MM.1S (cell line): Measurements from ENCODE around the gene C16orf54.
"Not testable (repeated sequence)": the region's sequence is repeated elsewhere in the genome, so short reads cannot be mapped to it uniquely, and the experiment has no call there.

Experiments used
- DNase-seq: peaks from one replicate; pipeline ENCODE4 v3.0.0-alpha.2; 2015
- H2AFZ ChIP-seq: fragments of 300-600 bp; sonication (generic); 2 replicates; pipeline ENCODE4 v1.6.0; 2016; ENCODE audit warnings: antibody characterized with exemption, low read length
- H3F3A ChIP-seq: fragments of 300-600 bp; sonication (generic); 2 replicates; pipeline ENCODE4 v1.6.1; 2016; ENCODE audit warnings: mild to moderate bottlenecking, antibody characterized with exemption, low read length, moderate library complexity, mixed read lengths; ENCODE audit not compliant: insufficient read depth
- H3K27ac ChIP-seq: fragments of 300-600 bp; sonication (generic); 2 replicates; pipeline ENCODE4 v1.5.1; 2016; ENCODE audit warnings: mild to moderate bottlenecking, low read length
- H3K27me3 ChIP-seq: fragments of 300-600 bp; sonication (generic); replicated peaks from 2 replicates; pipeline ENCODE4 v1.6.0; 2016; ENCODE audit warnings: low read length; ENCODE audit not compliant: insufficient read depth
- H3K36me3 ChIP-seq: fragments of 300-600 bp; sonication (generic); replicated peaks from 2 replicates; pipeline ENCODE4 v1.6.1; 2016; ENCODE audit warnings: mild to moderate bottlenecking, low read length, mixed read lengths; ENCODE audit not compliant: insufficient read depth
- H3K4me1 ChIP-seq: fragments of 300-600 bp; sonication (generic); 2 replicates; pipeline ENCODE4 v1.6.1; 2016; ENCODE audit warnings: low read length, mixed read lengths
- H3K4me2 ChIP-seq: fragments of 300-600 bp; sonication (generic); 2 replicates; pipeline ENCODE4 v1.6.0; 2016; ENCODE audit warnings: low read depth, low read length
- H3K4me3 ChIP-seq: fragments of 300-600 bp; sonication (generic); 2 replicates; pipeline ENCODE4 v1.5.1; 2016; ENCODE audit warnings: low read length, mixed read lengths
- H3K79me2 ChIP-seq: fragments of 300-600 bp; sonication (generic); 2 replicates; pipeline ENCODE4 v1.6.1; 2016; ENCODE audit warnings: mixed run types, low read length, mixed read lengths
- H3K9ac ChIP-seq: fragments of 300-600 bp; sonication (generic); 2 replicates; pipeline ENCODE4 v1.6.1; 2016; ENCODE audit warnings: low read length, mixed read lengths
- H3K9me2 ChIP-seq: fragments of 300-600 bp; sonication (generic); replicated peaks from 2 replicates; pipeline ENCODE4 v1.6.1; 2016; ENCODE audit warnings: mild to moderate bottlenecking, low read length, mixed read lengths; ENCODE audit not compliant: insufficient read depth
- H3K9me3 ChIP-seq: fragments of 300-600 bp; sonication (generic); replicated peaks from 2 replicates; pipeline ENCODE4 v1.6.1; 2016; ENCODE audit warnings: mild to moderate bottlenecking, low read length, mixed read lengths; ENCODE audit not compliant: insufficient read depth
- H4K20me1 ChIP-seq: fragments of 300-600 bp; sonication (generic); 2 replicates; pipeline ENCODE4 v1.6.1; 2016; ENCODE audit warnings: mild to moderate bottlenecking, low read length, moderate library complexity, mixed read lengths; ENCODE audit not compliant: insufficient read depth
- CTCF ChIP-seq: fragments of 300-600 bp; sonication (generic); IDR thresholded peaks from 2 replicates; pipeline ENCODE4 v1.5.1; 2016; ENCODE audit warnings: antibody characterized with exemption, low read length, mixed read lengths
- EZH2 ChIP-seq: fragments of 300-600 bp; sonication (generic); optimal IDR thresholded peaks from 2 replicates; pipeline ENCODE3; 2017; ENCODE audit warnings: low read depth, mild to moderate bottlenecking, antibody characterized with exemption, low read length, mixed read lengths
- EZH2phosphoT487 ChIP-seq: fragments of 300-600 bp; sonication (generic); IDR thresholded peaks from 2 replicates; pipeline ENCODE4 v1.6.1; 2018; ENCODE audit warnings: antibody characterized with exemption, low read length

The C16orf54 gene

GRCh38 chr16:29736112-29736511 lies 9.7 kb downstream of the C16orf54 start:
- Histone ChIP-seq H2AFZ (no peak overlapping the region), H3K4me1 (peaks cover 31% of the 10 kb centered on the region), H3K4me3 (no peak overlapping the region), H3F3A (peaks cover 31% of the 10 kb centered on the region), H3K27me3 (no peaks in the 10 kb centered on the region), H3K4me2 (no peak overlapping the region), H3K79me2 (no peaks in the 10 kb centered on the region), H3K36me3 (no peaks in the 10 kb centered on the region), H3K9me3 (no peaks in the 10 kb centered on the region), H3K9me2 (no peaks in the 10 kb centered on the region), H3K27ac (no peak overlapping the region), H4K20me1 (no peaks in the 10 kb centered on the region), H3K9ac (no peak overlapping the region)
- no peak for TF ChIP-seq EZH2phosphoT487
- no peak for TF ChIP-seq CTCF
- TF ChIP-seq EZH2, result no peak
- DNase-seq, result no peak

- H3K9me3 ChIP-seq, result no peaks in the 10 kb centered on the region
- no peaks in the 10 kb centered on the region for H3K9me2 ChIP-seq
- H3K27ac ChIP-seq, result no peak overlapping the region
- H3K4me3 ChIP-seq, result no peak overlapping the region
- H3K4me2 ChIP-seq, result no peak overlapping the region
- DNase-seq, result no peak
- no peak for TF ChIP-seq EZH2phosphoT487
- TF ChIP-seq CTCF, result no peak
- TF ChIP-seq EZH2, result no peak
- H3K27me3 ChIP-seq, result no peaks in the 10 kb centered on the region
- H2AFZ ChIP-seq, result no peak overlapping the region
- peaks cover 32% of the 10 kb centered on the region for H3K4me1 ChIP-seq
- no peaks in the 10 kb centered on the region for H3K36me3 ChIP-seq
- H4K20me1 ChIP-seq, result no peaks in the 10 kb centered on the region
- peaks cover 40% of the 10 kb centered on the region for H3F3A ChIP-seq
- H3K9ac ChIP-seq, result no peak overlapping the region
- no peaks in the 10 kb centered on the region for H3K79me2 ChIP-seq
These were observed 11.0 kb downstream of the C16orf54 start for GRCh38 chr16:29734786-29735185.

- not testable (repeated sequence) for H2AFZ ChIP-seq, H3K9me3 ChIP-seq, H4K20me1 ChIP-seq, H3K79me2 ChIP-seq, H3K36me3 ChIP-seq, H3K27me3 ChIP-seq, H3K9me2 ChIP-seq
- peak; percentile 95 for DNase-seq
- Histone ChIP-seq H3K4me1 (peaks cover 13% of the 10 kb centered on the region), H3K27ac (peak overlapping the region; percentile 97), H3K4me2 (peak overlapping the region; percentile 87; the same call in 1 of the 2 replicates), H3F3A (peaks cover 30% of the 10 kb centered on the region), H3K4me3 (peak overlapping the region; percentile 59; the same call in 1 of the 2 replicates), H3K9ac (peak overlapping the region; percentile 73)
These were observed 13.8 kb downstream of the C16orf54 start for GRCh38 chr16:29731768-29732601.

- H3K27me3 ChIP-seq, result no peaks in the 10 kb centered on the region
- H3K4me2 ChIP-seq, result peak overlapping the region; percentile 87
- H3K27ac ChIP-seq, result peak overlapping the region; percentile 97
- H3K9me3 ChIP-seq, result no peaks in the 10 kb centered on the region
- peaks cover 30% of the 10 kb centered on the region for H3F3A ChIP-seq
- peak overlapping the region; percentile 59 for H3K4me3 ChIP-seq
- no peaks in the 10 kb centered on the region for H3K36me3 ChIP-seq
- H3K9me2 ChIP-seq, result no peaks in the 10 kb centered on the region
- peak; percentile 81 for DNase-seq
- H3K4me1 ChIP-seq, result peaks cover 13% of the 10 kb centered on the region
- H2AFZ ChIP-seq, result peak overlapping the region; percentile 61; the same call in 1 of the 2 replicates
- H4K20me1 ChIP-seq, result no peaks in the 10 kb centered on the region
- peak overlapping the region; percentile 73 for H3K9ac ChIP-seq
- TF ChIP-seq CTCF, result no peak
- no peak for TF ChIP-seq EZH2phosphoT487
- no peak for TF ChIP-seq EZH2
- no peaks in the 10 kb centered on the region for H3K79me2 ChIP-seq
These were observed 15.1 kb downstream of the C16orf54 start for GRCh38 chr16:29730649-29731048.
